GM18870 (cell line): Measurements from ENCODE around the gene CDK6.
A peak's percentile ranks its signal among the peaks of the same experiment; 100 is the strongest.

Experiments
- ATAC-seq: cut with Tn5 transposase; IDR thresholded peaks from one replicate; pipeline ENCODE4 v1.9.1; 2021; ENCODE audit warnings: moderate library complexity; ENCODE audit not compliant: unreplicated experiment

The CDK6 gene

GRCh38 chr7:92797284-92797683, 39.1 kb downstream of the CDK6 start:
- ATAC-seq = no peak

DNA sequence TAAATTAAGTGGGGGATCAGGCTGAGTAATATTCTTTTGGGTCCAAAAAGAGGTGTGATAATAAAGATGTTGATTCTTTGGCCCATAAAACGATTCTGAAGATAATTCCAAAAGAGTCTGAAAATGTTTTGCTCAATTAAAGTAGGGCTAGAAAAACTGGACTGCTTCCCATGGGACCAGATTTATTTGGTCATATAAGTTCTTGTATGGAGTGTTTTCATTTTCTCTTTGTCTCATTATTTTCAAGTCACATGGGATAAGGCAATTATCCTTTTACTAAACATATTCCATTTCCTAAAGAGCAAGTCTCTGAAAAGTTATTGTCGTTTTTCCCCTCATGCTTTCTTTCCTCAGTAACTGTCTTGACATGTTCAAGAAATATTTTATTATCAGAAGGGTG, 41.5 kb downstream of the CDK6 start:
- ATAC-seq = no peak

GRCh38 chr7:92794391-92794790, 42.0 kb downstream of the CDK6 start:
- no peak for ATAC-seq

DNA sequence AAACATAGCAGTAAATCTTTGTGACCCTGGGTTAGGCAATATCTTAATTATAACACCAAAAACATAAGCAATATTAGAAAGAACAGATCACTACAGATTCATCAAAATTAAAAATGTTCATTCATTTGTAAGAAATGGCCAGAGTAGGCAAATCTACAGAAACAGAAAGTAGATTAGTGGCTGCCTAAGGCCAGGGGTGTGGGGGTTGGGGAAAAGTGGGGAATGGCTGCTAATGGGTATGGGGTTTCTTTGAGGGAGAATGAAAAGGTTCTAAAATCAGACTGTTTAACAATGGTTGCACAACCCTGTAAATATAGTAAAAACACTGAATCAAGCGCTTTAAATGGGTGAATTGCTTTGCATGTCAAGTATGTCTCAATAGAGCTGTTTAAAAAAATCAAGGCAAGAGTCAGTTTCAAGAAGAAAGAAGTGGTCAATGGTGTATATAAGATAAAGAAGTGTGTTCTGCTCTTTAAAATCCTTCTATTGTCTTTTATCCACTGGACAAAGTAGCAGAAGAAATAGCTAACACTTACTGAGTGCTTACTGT, 42.6 kb downstream of the CDK6 start:
- ATAC-seq = no peak

DNA sequence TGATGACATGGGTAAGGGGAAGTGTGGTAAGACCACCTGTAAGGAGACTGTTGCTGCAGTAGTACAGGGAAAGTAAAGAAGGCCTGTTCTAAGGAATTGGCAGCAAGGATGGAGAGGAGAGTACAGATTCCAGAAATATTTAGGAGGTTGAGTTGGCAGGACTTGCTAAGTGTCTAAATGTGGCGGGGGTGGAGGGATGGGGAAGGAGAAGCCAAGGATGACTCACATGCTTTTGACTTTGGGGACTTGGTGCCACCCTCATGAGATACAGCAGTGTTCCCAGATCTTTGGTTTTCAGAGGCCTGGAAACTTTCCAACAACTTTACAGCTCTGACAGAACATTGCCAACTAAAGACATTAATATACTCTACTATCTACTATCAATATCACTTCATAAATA, 45.4 kb downstream of the CDK6 start:
- ATAC-seq = no peak

- ATAC-seq = no peak
Observed at GRCh38 chr7:92788559-92789183, 47.7 kb downstream of the CDK6 start.

DNA sequence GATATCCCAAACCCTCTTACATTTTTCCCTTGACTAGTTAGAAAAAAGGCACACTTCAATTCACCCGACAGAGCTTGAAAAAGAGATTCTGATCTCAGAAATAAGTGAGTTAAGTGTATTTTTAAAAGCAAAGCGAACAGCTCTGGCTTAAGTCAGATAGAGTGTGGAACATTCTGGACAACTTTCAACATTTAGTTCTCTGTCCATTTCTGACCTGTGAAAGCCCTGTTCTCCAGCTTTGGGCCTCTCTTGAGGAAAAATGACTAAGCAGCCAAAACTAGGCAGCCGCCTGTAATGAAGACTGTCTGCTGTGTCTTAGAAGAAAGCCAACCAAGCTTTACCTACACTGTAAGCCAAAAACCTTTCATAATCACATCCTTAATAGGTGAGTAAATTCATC, 50.5 kb downstream of the CDK6 start:
- ATAC-seq = no peak

GRCh38 chr7:92784935-92785334, 51.4 kb downstream of the CDK6 start:
- ATAC-seq = no peak

DNA sequence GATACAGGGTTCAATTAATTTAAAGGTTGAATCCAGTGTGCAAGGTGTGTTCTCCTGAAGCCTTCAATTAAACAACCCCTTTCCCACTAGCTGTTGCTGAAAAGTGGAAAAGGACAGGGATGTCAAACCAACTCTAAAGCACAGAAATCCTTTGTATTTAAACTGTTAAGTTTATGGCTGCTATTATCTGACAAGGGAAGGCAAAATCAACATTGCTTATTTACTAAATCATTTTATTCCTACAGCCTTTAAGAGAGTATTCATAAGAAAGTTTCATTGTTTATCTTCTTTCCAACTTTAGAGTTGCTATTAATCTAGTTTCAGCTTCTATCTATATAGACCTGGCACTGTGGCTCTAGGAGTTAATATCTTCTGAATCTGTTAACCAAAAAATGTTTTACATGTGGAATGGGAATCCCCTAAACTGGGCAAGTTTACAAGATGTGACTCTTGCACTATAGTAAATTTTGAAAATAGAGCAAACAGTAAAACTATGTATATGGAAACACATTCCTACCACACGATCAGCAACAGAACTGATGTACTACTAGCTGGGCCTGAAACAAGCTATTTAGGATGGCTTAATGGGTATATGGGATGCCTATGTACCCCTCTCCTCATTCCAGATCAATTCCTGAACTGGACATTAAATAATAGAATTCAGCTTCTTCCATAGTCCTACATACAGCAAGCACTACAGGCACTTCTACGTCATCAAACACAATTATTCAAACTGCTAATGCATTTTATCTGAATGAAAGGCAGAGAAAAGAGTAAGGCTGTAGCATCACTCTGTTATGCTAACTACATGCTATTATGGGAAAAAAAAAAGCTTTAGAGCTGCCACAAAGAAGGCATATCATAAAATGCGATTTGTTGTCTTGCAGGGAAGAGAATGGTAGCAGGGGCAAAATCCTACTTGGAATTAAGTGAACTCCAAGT, 52.8 kb downstream of the CDK6 start:
- ATAC-seq = peak; percentile 47

DNA sequence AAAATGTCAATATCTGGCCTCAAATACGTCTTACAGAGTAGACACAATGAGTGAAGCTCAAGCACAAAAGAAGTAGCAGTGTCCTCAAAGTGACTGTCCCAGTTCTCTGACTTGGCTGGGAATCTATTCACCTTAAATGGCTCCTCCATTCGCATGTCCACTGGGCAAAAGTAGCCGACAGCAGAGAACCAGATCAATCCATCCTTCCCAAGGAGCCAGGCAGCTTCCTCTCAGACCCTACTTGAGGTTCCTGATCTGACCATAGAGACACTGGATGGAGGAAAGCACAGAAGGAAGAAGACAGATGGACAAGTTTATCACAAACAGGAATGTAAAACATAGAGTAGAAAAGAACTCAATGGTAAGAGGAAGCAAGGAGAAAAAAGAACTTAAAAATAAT, 53.5 kb downstream of the CDK6 start:
- no peak for ATAC-seq

- no peak for ATAC-seq
Observed at GRCh38 chr7:92782236-92782635, 54.1 kb downstream of the CDK6 start.

- ATAC-seq = no peak
Observed at GRCh38 chr7:92781117-92781720, 55.2 kb downstream of the CDK6 start.

DNA sequence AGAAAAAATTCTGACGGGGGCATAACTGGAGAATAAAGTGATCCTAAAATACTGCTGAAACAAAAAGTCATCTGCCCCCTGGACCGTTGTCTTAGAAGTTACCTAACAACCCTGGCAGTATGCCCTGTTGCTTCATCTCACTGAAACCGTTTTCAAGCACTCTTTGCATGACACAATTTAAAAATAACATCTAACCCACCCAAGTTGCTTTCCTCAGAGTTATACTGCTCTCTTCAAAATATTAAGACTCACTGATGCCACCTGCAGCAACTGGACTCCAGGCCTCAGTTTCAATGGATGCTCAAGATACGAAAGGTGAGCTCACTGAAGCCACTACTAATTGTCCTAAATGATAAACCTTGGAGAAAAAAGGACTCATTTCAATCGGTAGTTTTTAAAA, 57.4 kb downstream of the CDK6 start:
- ATAC-seq = peak; percentile 51

DNA sequence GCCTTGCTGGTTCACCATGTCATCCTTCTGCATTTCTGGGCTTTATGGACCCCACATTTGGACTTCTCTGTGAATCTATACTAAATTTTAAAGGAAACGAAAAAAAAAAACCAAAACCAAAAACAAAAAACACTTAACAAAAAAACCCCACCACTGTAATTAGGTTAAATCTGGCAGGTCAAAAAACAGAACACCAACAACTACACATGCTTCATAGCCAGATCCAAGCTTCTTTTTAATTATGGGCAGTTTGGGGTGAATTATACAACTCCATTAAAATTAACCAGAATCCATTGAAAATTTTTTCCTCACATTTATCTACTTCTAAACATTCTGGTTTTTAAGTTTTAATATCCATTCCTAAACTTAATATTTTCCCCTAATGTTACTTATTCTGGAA, 58.4 kb downstream of the CDK6 start:
- no peak for ATAC-seq

DNA sequence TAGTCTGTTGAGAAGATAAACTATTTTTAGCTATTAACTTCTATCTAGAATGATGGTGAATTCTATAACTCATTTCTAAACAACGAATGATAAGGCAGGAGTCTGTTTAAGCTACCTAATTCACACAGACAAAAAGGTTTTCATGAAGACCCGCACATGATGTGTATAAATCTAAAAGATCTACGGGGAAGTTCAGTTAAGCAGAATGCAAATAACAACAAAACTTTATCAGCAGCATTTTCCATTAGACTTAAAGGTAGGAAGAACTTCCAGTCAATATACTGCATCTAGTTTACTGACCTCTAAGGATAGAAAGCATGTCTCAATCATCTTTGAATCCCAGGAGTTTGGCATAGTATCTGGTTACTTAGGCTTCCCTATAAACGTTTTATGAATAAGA, 62.6 kb downstream of the CDK6 start:
- no peak for ATAC-seq

GRCh38 chr7:92769844-92770243, 66.5 kb downstream of the CDK6 start:
- ATAC-seq = no peak

GRCh38 chr7:92769394-92769699, 67.0 kb downstream of the CDK6 start:
- ATAC-seq = no peak

DNA sequence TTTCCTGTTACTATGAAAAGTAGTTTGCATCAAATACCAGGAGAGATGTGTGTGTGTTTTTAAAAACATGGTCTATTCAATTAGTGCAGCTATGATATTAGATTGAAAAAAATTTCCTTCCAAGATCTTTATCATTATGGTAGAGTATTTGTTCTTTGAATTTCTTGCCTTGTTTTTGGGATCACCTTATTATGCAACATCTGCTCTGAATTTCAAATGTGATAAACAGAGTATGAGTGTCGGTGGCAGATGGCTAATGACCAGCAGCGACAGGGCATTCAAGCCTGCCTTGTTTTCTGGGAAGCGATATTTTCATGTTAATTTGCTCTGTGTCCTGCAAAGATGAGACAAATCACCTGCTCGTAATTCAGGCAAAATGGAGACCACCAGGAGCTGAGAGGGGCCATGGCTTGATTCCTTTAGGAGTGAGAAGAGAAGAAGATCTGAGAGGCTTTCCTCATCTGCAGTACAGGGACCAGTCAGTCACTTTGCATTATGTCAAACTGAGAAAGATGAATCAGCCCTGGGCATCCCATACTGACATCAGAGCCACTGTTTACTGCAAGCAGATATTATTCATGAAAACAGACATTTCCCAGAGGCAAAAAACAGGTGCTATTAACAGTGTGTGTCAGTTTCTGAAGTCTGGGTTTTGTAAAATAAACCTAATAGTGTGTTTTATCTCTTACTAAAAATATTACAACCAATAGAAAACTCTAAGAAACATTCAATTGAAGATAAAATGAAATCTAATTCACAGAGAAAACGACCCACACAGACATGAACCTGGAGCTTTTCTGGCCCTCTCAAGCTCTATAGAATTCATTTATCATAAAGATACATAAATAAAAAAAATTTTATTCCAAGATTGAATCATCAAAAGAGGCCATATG, 67.6 kb downstream of the CDK6 start:
- ATAC-seq = peak; percentile 87

- no peak for ATAC-seq
Observed at GRCh38 chr7:92767437-92767836, 68.9 kb downstream of the CDK6 start.

DNA sequence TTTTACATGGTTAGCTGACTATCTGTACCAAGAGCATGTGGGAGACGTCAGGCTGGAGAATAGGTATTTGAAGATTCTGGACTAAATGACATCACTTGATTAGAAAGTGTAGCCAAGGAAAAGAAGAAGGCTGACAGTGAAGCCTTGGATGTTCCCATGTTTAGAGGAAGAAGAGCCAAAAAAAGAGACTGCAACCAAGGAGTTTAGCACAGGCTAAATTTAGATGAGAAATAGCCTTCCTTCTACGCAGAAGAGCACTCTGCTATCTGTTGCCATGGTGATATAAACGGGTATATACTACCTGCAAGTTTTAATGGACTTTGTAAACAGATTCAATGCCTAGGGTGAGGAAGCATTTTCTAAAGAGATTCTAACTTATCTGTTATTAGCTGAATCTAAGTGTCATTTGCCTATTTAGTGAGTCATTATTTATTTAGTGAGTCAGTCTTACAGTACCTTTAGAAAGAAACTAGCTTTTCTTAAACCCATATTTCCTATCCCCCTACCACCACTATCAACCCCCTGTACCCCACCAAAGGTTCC, 69.8 kb downstream of the CDK6 start:
- no peak for ATAC-seq

- ATAC-seq = no peak
Observed at GRCh38 chr7:92765725-92766124, 70.6 kb downstream of the CDK6 start.
